ENCODE results near the gene COL1A1.

Gene COL1A1

GRCh38 chr17:50201276-50201854, at the start of gene COL1A1:
Gene COL1A1, minus strand, starts transcription at chr17:50201631. Its CDS starts 118 bp downstream, at chr17:50201513.
- DNase-seq = no peak

DNA sequence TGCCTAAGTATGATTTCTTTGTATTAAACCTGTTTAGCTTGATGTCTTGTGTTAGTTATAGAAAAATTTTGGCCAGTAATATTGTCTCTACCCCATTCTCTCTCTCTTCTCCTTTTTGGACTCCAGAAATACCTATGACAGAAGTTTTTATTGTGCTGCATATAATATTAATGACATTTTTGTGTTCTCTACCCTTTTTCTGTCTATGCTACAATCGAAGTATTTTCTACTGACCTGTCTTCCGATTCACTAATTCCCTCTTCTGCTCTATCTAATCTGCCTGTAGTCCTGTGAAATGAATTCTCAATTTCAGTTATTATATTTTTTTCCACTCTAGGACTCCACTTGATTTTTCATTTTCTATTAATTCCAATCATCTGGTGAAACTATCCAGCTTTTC, 46.8 kb upstream of the COL1A1 start:
- DNase-seq = no peak

DNA sequence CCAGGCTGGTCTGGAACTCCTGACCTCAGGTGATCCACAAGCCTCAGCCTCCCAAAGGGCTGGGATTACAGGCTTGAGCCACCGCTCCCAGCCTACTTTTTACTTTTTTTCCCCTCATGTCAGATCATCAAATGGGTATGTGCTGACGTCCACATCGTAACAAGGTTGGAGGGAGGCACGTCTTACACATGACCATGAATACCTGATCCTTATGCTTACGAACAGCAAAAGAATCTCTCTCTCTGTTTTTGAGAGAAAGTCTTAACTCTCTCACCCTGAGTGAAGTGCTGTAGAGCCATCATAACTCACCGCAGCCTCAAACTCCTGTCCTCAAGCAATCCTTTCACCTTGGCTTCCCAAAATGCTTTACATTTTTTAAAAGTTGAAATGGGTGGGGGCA, 43.3 kb upstream of the COL1A1 start:
- DNase-seq = no peak

- no peak for DNase-seq
Observed at GRCh38 chr17:50241431-50241830, 40.0 kb upstream of the COL1A1 start.

GRCh38 chr17:50240851-50241250, 39.4 kb upstream of the COL1A1 start:
- no peak for DNase-seq

- DNase-seq = no peak
Observed at GRCh38 chr17:50239937-50240336, 38.5 kb upstream of the COL1A1 start.

GRCh38 chr17:50238601-50239280, 37.3 kb upstream of the COL1A1 start:
- DNase-seq = no peak

GRCh38 chr17:50237901-50238300, 36.5 kb upstream of the COL1A1 start:
- DNase-seq = no peak

- no peak for DNase-seq
Observed at GRCh38 chr17:50234581-50234980, 33.1 kb upstream of the COL1A1 start.

DNA sequence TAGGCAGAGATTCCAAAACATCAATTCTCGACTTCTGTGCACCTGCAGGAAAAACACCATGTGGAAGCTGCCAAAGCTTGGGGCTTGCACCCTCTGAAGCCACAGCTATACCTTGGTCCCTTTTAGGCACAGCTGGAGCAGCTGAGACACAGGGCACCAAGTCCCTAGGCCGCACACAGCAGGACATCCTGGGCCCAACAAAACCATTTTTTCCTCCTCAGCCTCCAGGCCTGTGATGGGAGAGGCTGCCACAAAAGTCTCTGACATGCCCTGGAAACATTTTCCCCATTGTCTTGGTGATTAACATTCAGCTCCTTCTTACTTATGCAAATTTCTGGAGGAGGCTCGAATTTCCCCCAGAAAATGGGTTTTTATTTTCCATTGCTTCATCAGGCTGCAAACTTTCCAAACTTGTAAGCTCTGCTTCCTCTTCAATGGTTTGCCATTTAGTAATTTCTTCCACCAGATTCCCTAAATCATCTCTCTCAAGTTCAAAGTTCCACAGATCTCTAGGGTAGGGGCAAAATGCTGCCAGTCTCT, 24.3 kb upstream of the COL1A1 start:
- no peak for DNase-seq

DNA sequence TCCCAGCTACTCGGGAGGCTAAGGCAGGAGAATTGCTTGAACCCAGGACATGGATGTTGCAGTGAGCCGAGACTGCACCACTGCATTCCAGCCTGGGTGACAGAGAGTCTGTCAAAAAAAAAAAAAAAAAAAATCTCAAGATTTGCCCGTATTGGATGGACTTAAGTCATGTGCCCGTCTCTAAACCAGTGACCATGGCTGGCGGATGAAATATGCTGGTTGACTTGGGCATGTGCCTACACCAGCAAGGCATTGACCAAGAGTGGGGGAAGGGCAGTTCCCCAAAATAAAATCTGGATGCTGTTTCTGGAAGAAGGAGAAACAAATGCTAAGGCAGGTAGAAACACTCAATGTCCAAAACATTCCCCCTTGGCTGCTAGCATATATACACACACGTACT, 21.5 kb upstream of the COL1A1 start:
- no peak for DNase-seq

DNA sequence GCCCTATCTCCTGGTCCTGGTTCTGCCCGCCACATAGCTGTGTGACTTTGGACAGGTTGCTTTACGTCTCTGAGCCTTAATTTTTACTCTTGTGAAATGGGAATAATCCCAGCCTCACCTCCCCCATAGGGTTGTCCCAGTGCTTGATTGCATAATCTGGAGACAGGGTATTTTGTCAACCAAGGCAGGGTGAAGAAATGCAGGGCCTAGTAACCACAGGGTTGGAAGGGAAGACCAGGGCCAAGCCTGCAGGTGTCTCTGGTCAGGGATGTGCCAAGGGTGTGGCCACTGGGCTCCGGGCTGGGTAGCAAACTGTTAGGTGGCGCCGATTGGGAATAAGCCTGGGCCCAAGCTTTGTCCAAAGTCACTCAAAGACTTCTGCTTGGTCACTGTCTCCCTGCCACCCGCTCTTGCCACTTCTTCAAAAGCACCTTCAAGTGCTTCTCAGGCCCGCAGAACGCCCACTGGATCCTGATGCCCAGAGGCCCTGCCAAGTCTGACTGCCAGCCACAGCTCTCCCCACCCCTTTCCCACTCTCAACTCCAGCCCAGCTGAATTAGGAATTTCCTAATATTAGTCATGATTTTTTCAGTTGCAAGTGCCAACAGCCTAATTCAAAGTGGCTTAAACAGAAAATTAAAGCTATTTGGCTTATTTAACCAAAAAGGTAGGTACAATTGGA, 20.6 kb upstream of the COL1A1 start:
- DNase-seq = no peak

DNA sequence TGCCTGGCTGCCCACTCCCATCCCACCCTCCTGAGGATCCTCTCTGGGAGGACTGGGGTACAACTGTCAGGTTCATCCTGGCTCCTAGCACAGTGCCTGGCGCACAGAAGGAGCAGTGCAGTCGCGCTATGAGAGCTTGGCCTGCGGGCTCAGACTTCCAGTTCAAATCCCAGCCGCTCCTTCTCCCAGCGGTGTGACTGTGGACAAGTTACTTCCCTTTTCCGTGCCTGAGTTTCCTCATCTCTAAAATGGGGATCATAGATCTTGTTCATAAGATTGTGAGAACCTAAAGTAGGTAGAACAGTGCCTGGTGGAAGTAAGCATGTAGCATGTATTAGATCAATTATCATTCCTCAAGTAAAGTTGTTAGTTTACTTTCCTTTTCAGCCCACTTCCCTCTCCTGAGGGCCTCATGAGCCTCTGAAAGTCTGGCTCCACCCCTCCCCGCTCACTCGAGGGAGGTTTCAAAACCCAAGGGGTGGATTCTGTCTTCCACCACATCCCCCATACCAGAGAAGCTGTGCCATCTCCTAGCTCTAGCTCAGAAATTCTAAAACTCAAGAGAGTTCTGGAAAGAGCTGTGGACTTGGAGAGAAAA, 19.9 kb upstream of the COL1A1 start:
- no peak for DNase-seq

- DNase-seq = no peak
Observed at GRCh38 chr17:50220811-50221210, 19.4 kb upstream of the COL1A1 start.

DNA sequence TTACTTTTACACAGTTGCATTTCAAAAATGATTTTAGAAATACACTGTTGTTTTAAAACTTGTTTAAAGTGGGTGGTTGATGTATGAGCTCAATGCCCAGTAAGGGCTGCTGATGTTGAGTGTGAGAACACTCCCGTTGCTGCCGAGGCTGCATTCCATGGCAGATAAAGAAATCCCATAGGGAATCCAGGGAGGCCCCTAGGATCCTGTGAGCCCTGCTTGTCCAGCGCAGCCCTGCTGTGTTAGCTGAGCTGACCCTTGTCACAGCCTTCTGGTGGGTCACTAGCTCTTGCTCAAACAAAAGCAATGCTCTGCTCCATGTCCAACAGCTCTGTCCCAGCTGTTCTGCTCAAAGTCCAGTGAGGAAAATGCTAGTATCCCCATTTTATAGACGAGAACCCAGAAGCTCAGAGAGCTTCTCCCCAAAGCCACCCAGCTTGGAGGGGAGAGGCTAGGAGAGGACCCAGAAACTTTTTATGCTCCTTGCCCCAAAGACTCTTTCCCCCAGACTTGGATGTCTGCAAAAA, 18.6 kb upstream of the COL1A1 start:
- DNase-seq = no peak

DNA sequence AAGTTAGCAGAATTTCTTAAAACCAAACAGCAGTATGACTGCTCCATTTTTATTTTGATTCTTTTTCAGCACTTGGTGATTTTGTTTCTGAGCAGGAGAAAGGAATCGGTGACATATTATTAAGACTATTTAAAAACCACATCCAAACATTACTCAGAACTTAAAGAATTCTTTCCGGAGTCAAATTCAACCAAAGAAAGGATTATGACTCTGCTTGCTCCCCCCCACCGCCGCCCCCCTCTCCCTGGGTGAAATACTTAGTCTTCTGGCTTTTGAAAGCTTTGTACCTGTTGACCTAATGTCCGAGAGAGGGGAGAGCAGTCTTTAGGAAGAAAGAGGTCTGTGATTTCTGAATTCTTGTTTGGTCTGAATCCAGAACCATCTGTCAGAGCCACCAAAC, 17.9 kb upstream of the COL1A1 start:
- DNase-seq = no peak

GRCh38 chr17:50218771-50219315, 17.4 kb upstream of the COL1A1 start:
- DNase-seq = no peak

- no peak for DNase-seq
Observed at GRCh38 chr17:50218071-50218759, 16.8 kb upstream of the COL1A1 start.

DNA sequence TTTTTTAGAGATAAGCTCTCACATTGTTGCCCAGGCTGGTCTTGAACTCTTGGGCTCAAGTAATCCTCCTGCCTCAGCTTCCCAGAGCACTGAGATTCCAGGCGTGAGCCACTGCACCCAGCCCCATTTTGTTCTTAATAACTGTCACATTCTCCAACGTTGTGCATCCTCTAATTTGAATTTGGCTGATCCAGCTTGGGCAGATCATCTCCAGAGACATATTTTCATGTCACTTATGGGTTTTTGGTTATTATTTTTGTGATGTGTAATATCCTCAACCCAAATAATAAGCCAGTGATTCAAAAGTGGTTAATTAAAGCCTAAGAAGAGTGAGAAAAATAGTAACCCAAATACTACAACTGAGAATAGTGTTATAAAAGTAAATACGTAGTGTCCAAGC, 16.2 kb upstream of the COL1A1 start:
- DNase-seq = no peak

GRCh38 chr17:50214976-50215760, 13.7 kb upstream of the COL1A1 start:
- DNase-seq = no peak

All from SHP77 (cell line).